Prostate gland (tissue), 2 donors: ENCODE results near the gene KRT6C. TPM values are rescaled to one million over a fixed set of nuclear protein-coding genes. Genes with fewer than 3 reads are reported as not detected.

ENCODE experiments used
- DNase-seq: peaks from one replicate; pipeline ENCODE4 v3.0.0-alpha.2; 2019; ENCODE audit warnings: low spot score
- H3K27ac ChIP-seq, 2 donors: fragments of 200-600 bp; sonication (generic); 2 replicates each; pipeline ENCODE4 v1.5.1; 2017 to 2019
- H3K27me3 ChIP-seq: fragments of 200-600 bp; sonication (generic); replicated peaks from 2 replicates; pipeline ENCODE4 v1.5.1; 2019; ENCODE audit not compliant: insufficient read depth
- H3K36me3 ChIP-seq, 2 donors: fragments of 200-600 bp; sonication (generic); 1 replicate in 1 of 2; 2 replicates in 1 of 2; pipeline versions ENCODE4 v1.5.1 to v1.8.1; 2017 to 2019
- H3K4me1 ChIP-seq: fragments of 200-600 bp; sonication (generic); replicated peaks from 2 replicates; pipeline ENCODE4 v1.5.1; 2019
- H3K4me3 ChIP-seq, 2 donors: fragments of 200-600 bp; sonication (generic); 2 replicates each; pipeline ENCODE4 v1.5.1; 2017 to 2019
- H3K9me3 ChIP-seq: fragments of 200-600 bp; sonication (generic); 2 replicates; pipeline ENCODE4 v1.5.1; 2017
- POLR2A ChIP-seq: fragments of 450-650 bp; IDR thresholded peaks from one replicate; pipeline ENCODE4 v1.6.1; 2016; ENCODE audit warnings: antibody characterized with exemption, mild to moderate bottlenecking
- POLR2AphosphoS5 ChIP-seq: sonication (generic); formaldehyde crosslinking; IDR thresholded peaks from one replicate; pipeline ENCODE4 v1.6.1; 2017; ENCODE audit warnings: antibody characterized with exemption
- WGBS: methylation state at CpG from one replicate; pipeline ENCODE4 v1.1.5; 2018; 5-methylcytosine and 5-hydroxymethylcytosine counted together
- intact Hi-C: fragments of 100-400 bp; cut with DNase I; formaldehyde crosslinking; loops from one replicate; pipeline ENCODE4 v1.14.2; 2022
- total RNA-seq, 2 donors: library from RNA; depleted of rRNA; stranded (reverse); fragments of >200 nt; gene quantifications; one replicate each; pipeline ENCODE4 v1.1.0, GENCODE V29; 2016
- TF ChIP-seq, protein P1 (sequence below), 4 experiments: fragments of 200-600 bp in 2 of 4; fragments of 450-650 bp in 2 of 4; sonication (generic) in 2 of 4; IDR thresholded peaks; 1 replicate in 3 of 4; 2 replicates in 1 of 4; pipeline ENCODE4 v1.5.1; 2016 to 2019; ENCODE audit warnings: antibody characterized with exemption in 4 of 4, mild to moderate bottlenecking in 2 of 4, moderate library complexity in 2 of 4

Gene KRT6C
- total RNA-seq, 2 donors from 2014 or later, result not detected

DNA sequence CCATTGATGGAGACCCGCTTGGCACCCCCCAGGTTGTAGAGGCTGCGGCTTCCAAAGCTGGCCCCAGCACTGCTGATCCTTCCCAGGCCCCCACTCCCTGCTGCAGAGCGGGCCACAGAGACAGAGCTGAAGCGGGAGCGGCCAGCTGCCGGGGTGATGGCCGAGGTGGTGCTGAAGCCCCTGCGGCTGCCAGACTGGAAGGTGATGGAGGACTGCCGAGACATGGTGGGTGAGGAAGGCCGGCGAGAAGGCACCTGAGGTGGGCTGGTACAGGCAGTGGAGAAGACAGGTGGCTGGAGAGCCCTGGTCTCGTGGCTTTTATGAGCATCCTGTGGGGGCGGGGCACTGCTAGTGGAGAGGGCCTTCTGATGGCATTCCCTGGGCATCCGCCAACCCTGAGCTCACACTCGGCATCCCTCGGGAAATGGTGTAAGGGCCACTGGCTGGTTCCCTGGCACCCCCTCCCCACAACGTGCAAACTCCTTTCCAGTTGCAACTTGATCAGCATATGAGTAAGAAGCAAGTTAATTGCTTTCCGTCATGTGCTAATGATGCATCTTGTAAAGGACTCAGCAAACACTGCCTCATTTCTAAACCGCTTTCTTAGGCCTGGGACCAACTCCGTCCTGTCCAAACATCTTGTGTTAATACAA, 39.4 kb downstream of the KRT6C start, which contains the start of gene KRT75:
Gene KRT75, minus strand, starts transcription at position 291 of the 653 bp plus-strand sequence. Its CDS starts 67 bp downstream, at position 224.
- H3K4me1 ChIP-seq, result no peaks in the 10 kb centered on the region
- no peaks in the 10 kb centered on the region for H3K36me3 ChIP-seq
- WGBS, result 66% methylated on average over 19 of the region's 20 CpGs
- TF ChIP-seq POLR2A, result no peak
- no peak for TF ChIP-seq POLR2AphosphoS5
- TF ChIP-seq, protein P1, sequence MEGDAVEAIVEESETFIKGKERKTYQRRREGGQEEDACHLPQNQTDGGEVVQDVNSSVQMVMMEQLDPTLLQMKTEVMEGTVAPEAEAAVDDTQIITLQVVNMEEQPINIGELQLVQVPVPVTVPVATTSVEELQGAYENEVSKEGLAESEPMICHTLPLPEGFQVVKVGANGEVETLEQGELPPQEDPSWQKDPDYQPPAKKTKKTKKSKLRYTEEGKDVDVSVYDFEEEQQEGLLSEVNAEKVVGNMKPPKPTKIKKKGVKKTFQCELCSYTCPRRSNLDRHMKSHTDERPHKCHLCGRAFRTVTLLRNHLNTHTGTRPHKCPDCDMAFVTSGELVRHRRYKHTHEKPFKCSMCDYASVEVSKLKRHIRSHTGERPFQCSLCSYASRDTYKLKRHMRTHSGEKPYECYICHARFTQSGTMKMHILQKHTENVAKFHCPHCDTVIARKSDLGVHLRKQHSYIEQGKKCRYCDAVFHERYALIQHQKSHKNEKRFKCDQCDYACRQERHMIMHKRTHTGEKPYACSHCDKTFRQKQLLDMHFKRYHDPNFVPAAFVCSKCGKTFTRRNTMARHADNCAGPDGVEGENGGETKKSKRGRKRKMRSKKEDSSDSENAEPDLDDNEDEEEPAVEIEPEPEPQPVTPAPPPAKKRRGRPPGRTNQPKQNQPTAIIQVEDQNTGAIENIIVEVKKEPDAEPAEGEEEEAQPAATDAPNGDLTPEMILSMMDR (IDR thresholded peaks at IDR 0.05), result no peak
- intact Hi-C loops, result no loop called here
- H3K4me3 ChIP-seq, result no peak within 1 kb of the TSS
- DNase-seq, result no peak
- H3K9me3 ChIP-seq, result no peaks in the 10 kb centered on the region
- H3K27me3 ChIP-seq, result no peaks in the 10 kb centered on the region
- H3K27ac ChIP-seq, result no peak within 1 kb of the TSS

DNA sequence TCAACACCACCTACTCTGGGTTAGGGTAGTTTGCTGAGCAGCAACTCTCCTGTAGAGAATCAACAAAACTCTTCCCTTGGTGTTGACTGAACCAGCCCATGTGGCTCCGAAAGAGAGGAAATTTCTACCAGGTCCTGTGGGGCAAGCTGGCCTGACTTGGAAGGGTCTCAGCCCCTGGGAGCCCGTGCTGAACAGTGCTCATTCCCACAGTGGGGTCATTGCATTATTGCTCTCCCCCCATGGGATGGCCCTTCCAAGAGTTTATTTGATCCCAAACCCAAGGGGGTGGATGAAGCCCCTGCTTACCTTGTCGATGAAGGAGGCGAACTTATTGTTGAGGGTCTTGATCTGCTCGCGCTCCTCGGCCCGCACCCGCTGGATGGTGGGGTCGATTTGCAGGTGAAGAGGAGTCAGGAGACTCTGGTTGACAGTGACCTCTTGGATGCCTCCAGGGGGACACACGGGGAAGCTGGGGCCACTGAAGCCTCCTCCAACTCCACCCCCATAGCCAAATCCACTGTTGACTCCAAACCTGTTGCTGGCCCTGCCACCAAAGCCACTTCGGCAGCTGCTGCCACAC, 40.0 kb downstream of the KRT6C start:
- intact Hi-C loops, result no loop called here
- Histone ChIP-seq H3K36me3 (no peaks in the 10 kb centered on the region), H3K27ac (no peak overlapping the region), H3K4me1 (no peaks in the 10 kb centered on the region), H3K4me3 (no peak overlapping the region), H3K9me3 (no peaks in the 10 kb centered on the region), H3K27me3 (no peaks in the 10 kb centered on the region)
- WGBS, result 90% methylated on average over 12 of the region's 12 CpGs
- TF ChIP-seq POLR2A, result no peak
- TF ChIP-seq, protein P1 (IDR thresholded peaks at IDR 0.05), result no peak
- TF ChIP-seq POLR2AphosphoS5, result no peak
- no peak for DNase-seq

DNA sequence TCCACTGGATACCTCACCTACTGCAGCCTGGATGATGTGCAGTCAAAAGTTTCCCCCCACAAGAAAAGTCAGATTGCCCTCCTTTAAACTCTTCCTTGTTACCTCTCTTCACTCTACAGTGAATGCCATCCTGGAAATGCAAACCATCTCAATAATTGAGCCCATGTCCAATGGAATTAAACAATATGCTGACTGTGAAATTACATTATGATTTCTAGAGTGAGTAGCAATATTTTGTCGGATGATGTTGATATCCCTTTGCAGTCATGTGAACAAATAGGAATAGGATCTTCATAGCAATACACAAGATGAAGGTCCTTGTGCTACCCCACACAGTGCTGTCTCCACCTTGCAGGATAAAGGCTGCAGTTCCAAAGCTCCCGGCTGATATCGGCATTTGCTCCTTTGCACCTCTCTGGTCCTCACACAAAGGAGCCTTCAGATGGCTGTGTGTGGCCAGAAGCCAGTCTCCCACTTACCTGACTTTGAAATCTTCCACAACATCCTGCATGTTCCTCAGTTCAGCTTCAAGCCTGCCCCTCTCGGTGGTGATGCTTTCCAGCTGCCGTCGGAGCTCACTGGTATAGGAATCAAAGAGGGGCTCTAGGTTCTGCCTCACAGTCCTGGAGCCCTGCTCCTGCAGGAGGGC, 40.9 kb downstream of the KRT6C start:
- Histone ChIP-seq H3K27me3 (no peaks in the 10 kb centered on the region), H3K4me1 (no peaks in the 10 kb centered on the region), H3K4me3 (no peak overlapping the region), H3K36me3 (no peaks in the 10 kb centered on the region), H3K9me3 (no peaks in the 10 kb centered on the region), H3K27ac (no peak overlapping the region)
- no peak for DNase-seq
- WGBS, result 82% methylated on average over 6 of the region's 6 CpGs
- intact Hi-C loops, result no loop called here
- no peak for TF ChIP-seq POLR2AphosphoS5
- TF ChIP-seq, protein P1 (IDR thresholded peaks at IDR 0.05), result no peak
- TF ChIP-seq POLR2A, result no peak

DNA sequence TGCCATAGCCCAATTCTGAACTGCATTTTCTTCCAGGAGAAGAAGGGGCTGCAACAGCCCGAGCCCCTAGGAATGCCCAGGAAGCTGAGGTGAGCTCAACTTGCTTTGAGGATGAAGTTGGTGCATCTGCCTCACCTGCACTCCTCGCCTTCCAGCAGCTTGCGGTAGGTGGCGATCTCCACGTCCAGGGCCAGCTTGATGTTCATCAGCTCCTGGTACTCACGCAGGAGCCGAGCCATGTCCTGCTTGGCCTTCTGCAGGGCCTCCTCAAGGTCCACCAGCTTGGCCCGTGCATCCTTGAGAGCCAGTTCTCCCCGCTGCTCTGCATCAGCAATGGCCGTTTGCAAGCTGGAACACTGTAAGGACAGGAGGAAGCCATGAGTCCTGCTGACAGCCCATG, 45.5 kb downstream of the KRT6C start:
- DNase-seq, result no peak
- intact Hi-C loops, result no loop called here
- 90% methylated on average over 10 of the region's 10 CpGs for WGBS

More for the DNA sequence above, 45.5 kb downstream of the KRT6C start:
- Histone ChIP-seq H3K4me3 (no peak overlapping the region), H3K27me3 (no peaks in the 10 kb centered on the region), H3K4me1 (peaks cover 5% of the 10 kb centered on the region), H3K9me3 (no peaks in the 10 kb centered on the region), H3K27ac (no peak overlapping the region), H3K36me3 (no peaks in the 10 kb centered on the region)
- no peak for TF ChIP-seq POLR2A
- no peak for TF ChIP-seq POLR2AphosphoS5
- TF ChIP-seq, protein P1 (IDR thresholded peaks at IDR 0.05), result no peak
